HFFc6 (cell line): ENCODE results near the gene CD63. TPM values are rescaled to one million over a fixed set of nuclear protein-coding genes. Genes with fewer than 3 reads are reported as not detected.
"Not testable (repeated sequence)": the region's sequence is repeated elsewhere in the genome, so short reads cannot be mapped to it uniquely, and the experiment has no call there.

Experiments used
- DNase-seq: peaks from one replicate; pipeline ENCODE4 v3.0.0-alpha.2; 2018
- H3K27ac Mint-ChIP-seq: 2 replicates; pipeline ENCODE4 v1.8.0; 2020; ENCODE audit warnings: mild to moderate bottlenecking, mixed read lengths
- H3K27me3 Mint-ChIP-seq: 2 replicates; pipeline ENCODE4 v1.8.0; 2021; ENCODE audit warnings: mild to moderate bottlenecking, moderate library complexity, mixed read lengths; ENCODE audit not compliant: insufficient read depth
- H3K36me3 Mint-ChIP-seq: 2 replicates; pipeline ENCODE4 v1.8.0; 2021; ENCODE audit warnings: low read depth, mixed read lengths
- H3K4me1 Mint-ChIP-seq: 2 replicates; pipeline ENCODE4 v1.8.0; 2020; ENCODE audit warnings: low read depth, mixed read lengths
- H3K4me3 Mint-ChIP-seq: 2 replicates; pipeline ENCODE4 v1.8.0; 2020; ENCODE audit warnings: mild to moderate bottlenecking, moderate library complexity, mixed read lengths
- H3K9me3 Mint-ChIP-seq: 2 replicates; pipeline ENCODE4 v1.8.0; 2020; ENCODE audit warnings: mild to moderate bottlenecking, mixed read lengths
- total RNA-seq, 6 experiments: library from RNA; stranded (reverse); fragmentation: NEBNext Ultra II Directional; extraction: Animal tissue kit (Norgen Biotek cat#: 25700); gene quantifications; 2 replicates in 1 of 6; 3 replicates in 5 of 6; pipeline ENCODE4 v1.2.3, GENCODE V29; 2021
- TF ChIP-seq, protein P1 (sequence below): fragments of 200-600 bp; sonication (generic); IDR thresholded peaks from 2 replicates; pipeline ENCODE4 v1.5.0; 2021; ENCODE audit warnings: antibody characterized with exemption, mild to moderate bottlenecking

Gene CD63
- total RNA-seq, 6 experiments from 2014 or later: 1,860 to 2,483 (median 2,072) TPM

DNA sequence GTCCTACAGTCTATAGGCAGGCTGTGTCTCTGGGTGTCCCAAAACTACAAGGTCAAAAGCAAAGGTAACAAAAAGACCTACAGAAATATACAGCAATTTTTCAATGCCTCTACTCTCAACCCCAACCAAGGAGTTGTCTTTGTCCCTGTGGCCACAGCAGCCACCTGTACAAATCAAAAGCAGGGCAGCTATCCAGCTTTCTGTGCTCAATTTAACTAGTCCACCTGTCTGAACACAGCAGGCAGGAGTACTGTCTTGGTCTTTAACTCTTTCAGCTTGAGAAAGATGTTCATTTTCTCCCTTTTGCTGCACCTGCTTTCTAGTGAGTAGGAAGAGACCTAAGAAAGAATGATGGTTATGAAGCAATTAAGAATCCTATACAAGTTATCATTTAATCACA lies 33.8 kb upstream of the CD63 start:
- Mint-ChIP-seq H3K27me3 (no peaks in the 10 kb centered on the region), H3K36me3 (peaks cover 35% of the 10 kb centered on the region), H3K4me3 (no peak overlapping the region), H3K27ac (no peak overlapping the region), H3K4me1 (peaks cover 5% of the 10 kb centered on the region), H3K9me3 (no peaks in the 10 kb centered on the region)
- TF ChIP-seq, protein P1, sequence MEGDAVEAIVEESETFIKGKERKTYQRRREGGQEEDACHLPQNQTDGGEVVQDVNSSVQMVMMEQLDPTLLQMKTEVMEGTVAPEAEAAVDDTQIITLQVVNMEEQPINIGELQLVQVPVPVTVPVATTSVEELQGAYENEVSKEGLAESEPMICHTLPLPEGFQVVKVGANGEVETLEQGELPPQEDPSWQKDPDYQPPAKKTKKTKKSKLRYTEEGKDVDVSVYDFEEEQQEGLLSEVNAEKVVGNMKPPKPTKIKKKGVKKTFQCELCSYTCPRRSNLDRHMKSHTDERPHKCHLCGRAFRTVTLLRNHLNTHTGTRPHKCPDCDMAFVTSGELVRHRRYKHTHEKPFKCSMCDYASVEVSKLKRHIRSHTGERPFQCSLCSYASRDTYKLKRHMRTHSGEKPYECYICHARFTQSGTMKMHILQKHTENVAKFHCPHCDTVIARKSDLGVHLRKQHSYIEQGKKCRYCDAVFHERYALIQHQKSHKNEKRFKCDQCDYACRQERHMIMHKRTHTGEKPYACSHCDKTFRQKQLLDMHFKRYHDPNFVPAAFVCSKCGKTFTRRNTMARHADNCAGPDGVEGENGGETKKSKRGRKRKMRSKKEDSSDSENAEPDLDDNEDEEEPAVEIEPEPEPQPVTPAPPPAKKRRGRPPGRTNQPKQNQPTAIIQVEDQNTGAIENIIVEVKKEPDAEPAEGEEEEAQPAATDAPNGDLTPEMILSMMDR: no peak
- DNase-seq: no peak

DNA sequence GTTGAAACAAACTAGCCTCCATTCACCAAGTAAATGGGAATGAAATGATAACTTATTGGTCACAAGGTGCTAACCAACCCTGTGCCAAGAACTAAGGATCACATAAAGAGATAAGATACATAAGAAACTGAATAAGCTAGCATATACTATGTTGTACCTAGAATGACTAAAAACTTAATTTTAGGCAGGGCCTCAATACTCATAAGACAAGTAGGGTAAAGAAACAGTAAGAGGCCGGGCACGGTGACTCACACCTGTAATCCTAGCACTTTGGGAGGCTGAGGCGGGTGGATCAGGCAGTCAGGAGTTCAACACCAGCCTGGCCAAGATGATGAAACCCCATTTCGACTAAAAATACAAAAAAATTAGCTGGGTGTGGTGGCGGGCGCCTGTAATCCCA lies 31.9 kb upstream of the CD63 start:
- H3K27me3 Mint-ChIP-seq: no peaks in the 10 kb centered on the region
- H3K4me3 Mint-ChIP-seq: no peak overlapping the region
- TF ChIP-seq, protein P1: no peak
- H3K9me3 Mint-ChIP-seq: no peaks in the 10 kb centered on the region
- H3K4me1 Mint-ChIP-seq: peaks cover 12% of the 10 kb centered on the region
- H3K36me3 Mint-ChIP-seq: peaks cover 35% of the 10 kb centered on the region
- DNase-seq: no peak
- H3K27ac Mint-ChIP-seq: no peak overlapping the region

DNA sequence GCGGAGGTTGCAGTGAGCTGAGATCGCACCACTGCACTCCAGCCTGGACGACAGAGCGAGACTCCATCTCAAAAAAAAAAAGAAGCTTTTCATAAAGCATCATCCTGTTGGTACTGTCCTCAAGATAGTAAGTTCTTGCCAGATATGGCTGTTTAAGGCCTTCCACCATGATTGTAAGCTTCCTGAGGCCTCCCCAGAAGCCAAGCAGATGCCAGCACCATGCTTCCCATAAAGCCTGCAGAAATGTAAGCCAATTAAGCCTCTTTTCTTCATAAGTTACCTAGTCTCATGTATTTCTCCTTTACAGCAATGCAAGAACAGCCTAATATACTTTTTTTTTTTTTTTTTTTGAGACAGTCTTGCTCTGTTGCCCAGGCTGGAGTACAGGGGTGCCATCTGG lies 29.8 kb upstream of the CD63 start:
- Mint-ChIP-seq H3K36me3 (peaks cover 40% of the 10 kb centered on the region), H3K4me1 (peaks cover 22% of the 10 kb centered on the region)
- H3K9me3 Mint-ChIP-seq, H3K27ac Mint-ChIP-seq, H3K4me3 Mint-ChIP-seq, H3K27me3 Mint-ChIP-seq, DNase-seq: not testable (repeated sequence)

DNA sequence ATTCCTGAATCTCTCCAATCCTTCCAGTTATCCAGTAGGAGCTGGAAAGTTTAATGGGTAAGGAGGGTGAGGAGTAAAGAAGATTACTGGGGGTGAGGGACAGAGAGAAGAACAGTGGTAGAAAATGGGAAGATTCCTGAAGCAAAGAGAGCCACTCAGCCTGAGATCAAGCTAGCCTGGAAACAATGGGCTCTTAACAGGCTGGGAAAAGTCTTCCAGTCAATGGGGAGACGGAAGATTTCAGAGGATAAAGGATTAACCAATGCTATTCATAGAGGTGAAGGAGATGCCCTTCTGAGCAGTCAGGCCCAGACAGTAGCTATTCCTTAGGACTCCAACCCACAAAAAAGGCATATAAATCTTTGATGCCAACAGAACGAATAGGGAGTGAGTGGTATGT lies 28.9 kb upstream of the CD63 start:
- H3K27ac Mint-ChIP-seq: peak overlapping the region; percentile 43
- DNase-seq: no peak
- H3K4me1 Mint-ChIP-seq: peaks cover 22% of the 10 kb centered on the region
- peaks cover 45% of the 10 kb centered on the region for H3K36me3 Mint-ChIP-seq
- H3K9me3 Mint-ChIP-seq: no peaks in the 10 kb centered on the region
- peaks cover 5% of the 10 kb centered on the region; the same call in 1 of the 2 replicates for H3K27me3 Mint-ChIP-seq
- H3K4me3 Mint-ChIP-seq: no peak overlapping the region
- TF ChIP-seq, protein P1: no peak

DNA sequence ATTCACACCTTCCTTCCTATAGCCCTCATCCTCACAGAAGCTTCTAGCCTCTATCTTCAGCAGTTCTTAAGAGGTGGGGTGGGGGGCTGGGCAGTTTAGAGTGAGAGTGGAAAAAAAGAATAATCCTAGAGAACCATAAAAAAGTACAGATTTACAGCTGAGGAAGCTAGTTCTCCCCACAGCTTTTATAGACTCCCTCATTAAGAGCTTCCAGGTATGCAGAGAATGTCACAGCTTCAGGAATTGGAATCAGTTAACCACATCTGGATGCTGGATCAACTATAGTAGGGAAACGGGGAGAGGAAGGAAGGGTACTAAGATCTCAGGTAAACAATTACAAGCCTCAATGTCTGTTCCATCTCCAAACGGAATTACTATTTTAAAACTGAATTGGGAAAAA lies 26.4 kb upstream of the CD63 start:
- Mint-ChIP-seq H3K9me3 (no peaks in the 10 kb centered on the region), H3K36me3 (peaks cover 37% of the 10 kb centered on the region), H3K4me3 (no peak overlapping the region), H3K27me3 (peaks cover 7% of the 10 kb centered on the region), H3K4me1 (peaks cover 22% of the 10 kb centered on the region), H3K27ac (peak overlapping the region; percentile 40; the same call in 1 of the 2 replicates)
- no peak for DNase-seq
- TF ChIP-seq, protein P1: no peak

DNA sequence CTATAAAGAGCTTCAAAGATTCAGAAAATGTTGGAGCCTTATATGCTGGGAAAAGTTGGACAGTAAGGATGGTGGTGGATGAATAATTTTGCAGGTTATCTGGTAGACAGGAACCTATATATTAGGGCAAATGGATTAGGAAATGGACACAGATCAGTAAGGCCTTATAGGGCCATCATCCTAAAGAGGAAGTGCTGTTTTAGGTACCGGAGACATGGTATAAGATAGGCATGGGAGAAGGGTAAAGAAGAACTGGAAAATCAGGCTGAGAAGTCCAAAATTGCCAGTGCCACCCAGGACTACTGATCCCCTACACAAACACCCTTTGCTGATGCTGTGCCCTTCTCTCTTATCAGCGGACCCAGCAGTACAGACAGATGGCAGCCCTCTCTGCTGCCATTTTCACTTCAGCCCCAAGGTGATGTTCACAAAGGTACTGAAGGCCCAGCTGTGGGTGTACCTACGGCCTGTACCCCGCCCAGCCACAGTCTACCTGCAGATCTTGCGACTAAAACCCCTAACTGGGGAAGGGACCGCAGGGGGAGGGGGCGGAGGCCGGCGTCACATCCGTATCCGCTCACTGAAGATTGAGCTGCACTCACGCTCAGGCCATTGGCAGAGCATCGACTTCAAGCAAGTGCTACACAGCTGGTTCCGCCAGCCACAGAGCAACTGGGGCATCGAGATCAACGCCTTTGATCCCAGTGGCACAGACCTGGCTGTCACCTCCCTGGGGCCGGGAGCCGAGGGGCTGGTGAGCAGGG lies 19.6 kb upstream of the CD63 start:
- Mint-ChIP-seq H3K4me3 (no peak overlapping the region), H3K36me3 (0 out of 2 replicates have a peak, but pooled peaks cover 8% of the 10 kb centered on the region), H3K27ac (no peak overlapping the region), H3K4me1 (peaks cover 32% of the 10 kb centered on the region), H3K9me3 (no peaks in the 10 kb centered on the region), H3K27me3 (peaks cover 2% of the 10 kb centered on the region)
- DNase-seq: no peak
- TF ChIP-seq, protein P1: no peak
